Activated B cell treated with CpG ODN at 0.5 μM for 24 hours (primary cell): Measurements from ENCODE around the gene DSC1. TPM values are rescaled to one million over a fixed set of nuclear protein-coding genes. Genes with fewer than 3 reads are reported as not detected.

Experiments used
- ATAC-seq: fragments of 200-7000 bp; cut with Tn5 transposase; one replicate; pipeline ENCODE4 v1.10.0; 2021; ENCODE audit warnings: low read depth, mild to moderate bottlenecking, moderate library complexity
- CTCF ChIA-PET: fragments of 350-600 bp; sonication (Branson Sonifier 250); formaldehyde crosslinking; loops from one replicate; lab custom pipeline; 2021; ENCODE audit warnings: antibody characterized with exemption; lab: Charles Lee
- POLR2A ChIA-PET: fragments of 350-600 bp; sonication (Branson Sonifier 250); formaldehyde crosslinking; loops from one replicate; lab custom pipeline; 2021; ENCODE audit warnings: antibody characterized with exemption; lab: Charles Lee
- DNase-seq: peaks from one replicate; pipeline ENCODE4 v3.0.0; 2022
- H3K27ac Mint-ChIP-seq: one replicate; pipeline ENCODE4 v1.8.0; 2020; ENCODE audit warnings: mixed read lengths
- H3K27me3 Mint-ChIP-seq: one replicate; pipeline ENCODE4 v1.8.0; 2021; ENCODE audit warnings: mixed read lengths
- H3K36me3 Mint-ChIP-seq: one replicate; pipeline ENCODE4 v1.8.0; 2021; ENCODE audit warnings: low read depth, mixed read lengths
- H3K4me1 Mint-ChIP-seq: one replicate; pipeline ENCODE4 v1.8.0; 2021; ENCODE audit warnings: mixed read lengths
- H3K4me3 Mint-ChIP-seq: one replicate; pipeline ENCODE4 v1.8.0; 2020; ENCODE audit warnings: mild to moderate bottlenecking, mixed read lengths
- H3K9me3 Mint-ChIP-seq: one replicate; pipeline ENCODE4 v1.8.0; 2020; ENCODE audit warnings: mixed read lengths
- intact Hi-C: fragments of 100-400 bp; cut with micrococcal nuclease; formaldehyde crosslinking; loops from one replicate; pipeline ENCODE4 v1.15.1; 2024
- total RNA-seq: library from RNA; stranded (reverse); gene quantifications from 2 replicates; pipeline ENCODE4 v1.2.3, GENCODE V29; 2022
- TF ChIP-seq, protein P1 (sequence below): fragments of 200-600 bp; IDR thresholded peaks from one replicate; pipeline ENCODE4 v1.8.0; 2022; ENCODE audit warnings: antibody characterized with exemption, mild to moderate bottlenecking

The DSC1 gene
- total RNA-seq, 1 donor from 2014 or later: not detected

GRCh38 chr18:31079973-31080372 is 82.7 kb downstream of the DSC1 start:
- ATAC-seq: no peak
- POLR2A ChIA-PET: no interaction called here
- DNase-seq: no peak
- CTCF ChIA-PET: no interaction called here
- H3K9me3 Mint-ChIP-seq: peaks cover 4% of the 10 kb centered on the region
- H3K4me1 Mint-ChIP-seq: no peaks in the 10 kb centered on the region
- intact Hi-C loops: no loop called here
- H3K4me3 Mint-ChIP-seq: no peak overlapping the region
- no peaks in the 10 kb centered on the region for H3K36me3 Mint-ChIP-seq
- H3K27ac Mint-ChIP-seq: no peak overlapping the region
- TF ChIP-seq, protein P1, sequence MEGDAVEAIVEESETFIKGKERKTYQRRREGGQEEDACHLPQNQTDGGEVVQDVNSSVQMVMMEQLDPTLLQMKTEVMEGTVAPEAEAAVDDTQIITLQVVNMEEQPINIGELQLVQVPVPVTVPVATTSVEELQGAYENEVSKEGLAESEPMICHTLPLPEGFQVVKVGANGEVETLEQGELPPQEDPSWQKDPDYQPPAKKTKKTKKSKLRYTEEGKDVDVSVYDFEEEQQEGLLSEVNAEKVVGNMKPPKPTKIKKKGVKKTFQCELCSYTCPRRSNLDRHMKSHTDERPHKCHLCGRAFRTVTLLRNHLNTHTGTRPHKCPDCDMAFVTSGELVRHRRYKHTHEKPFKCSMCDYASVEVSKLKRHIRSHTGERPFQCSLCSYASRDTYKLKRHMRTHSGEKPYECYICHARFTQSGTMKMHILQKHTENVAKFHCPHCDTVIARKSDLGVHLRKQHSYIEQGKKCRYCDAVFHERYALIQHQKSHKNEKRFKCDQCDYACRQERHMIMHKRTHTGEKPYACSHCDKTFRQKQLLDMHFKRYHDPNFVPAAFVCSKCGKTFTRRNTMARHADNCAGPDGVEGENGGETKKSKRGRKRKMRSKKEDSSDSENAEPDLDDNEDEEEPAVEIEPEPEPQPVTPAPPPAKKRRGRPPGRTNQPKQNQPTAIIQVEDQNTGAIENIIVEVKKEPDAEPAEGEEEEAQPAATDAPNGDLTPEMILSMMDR: no peak
- no peaks in the 10 kb centered on the region for H3K27me3 Mint-ChIP-seq

Other genes starting within 250 kb of the DSC1 start
- gene DSC3, start 120.1 kb downstream of the DSC1 start, total RNA-seq: not detected in 2 replicates
- gene DSC2, start 60.4 kb downstream of the DSC1 start, total RNA-seq: not detected in 2 replicates
- gene DSG1, start 155.3 kb upstream of the DSC1 start, total RNA-seq: not detected in 2 replicates
- gene DSG4, start 213.9 kb upstream of the DSC1 start, total RNA-seq: not detected in 2 replicates